SKM-1 treated with dmso at 0.1 percent for 144 hours (cell line): ENCODE data around the gene RPL22.

Experiments
- DNase-seq: peaks from one replicate; lab custom pipeline; 2025; ENCODE audit not compliant: unreplicated experiment; lab: John Stamatoyannopoulos, UW

The RPL22 gene

GRCh38 chr1:6205849-6206519, 6.6 kb upstream of the RPL22 start, which contains the start of gene RNF207:
Gene RNF207 (plus strand): TSS chr1:6206119. CDS start chr1:6206536, 417 bp downstream.
- DNase-seq, result no peak

DNA sequence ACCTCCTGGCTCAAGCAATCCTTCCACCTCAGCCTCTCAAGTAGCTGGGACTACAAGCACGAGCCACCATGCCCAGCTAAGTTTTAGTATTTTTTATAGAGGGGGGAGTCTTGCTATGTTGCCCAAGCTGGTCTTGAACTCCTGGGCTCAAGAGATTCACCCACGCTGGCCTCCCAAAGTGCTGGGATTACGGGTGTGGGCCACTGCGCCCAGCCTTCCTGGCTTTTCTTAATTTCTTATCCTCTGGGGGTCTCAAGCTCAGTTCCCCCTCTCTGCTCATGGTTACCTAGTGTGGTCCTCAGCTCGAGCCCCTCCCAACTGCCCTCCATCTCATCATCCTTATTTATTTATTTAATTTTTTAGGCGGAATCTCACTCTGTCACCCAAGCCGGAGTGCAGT, 2.9 kb upstream of the RPL22 start:
- no peak for DNase-seq

GRCh38 chr1:6200188-6200809, 904 bp upstream of the RPL22 start:
- DNase-seq, result no peak

DNA sequence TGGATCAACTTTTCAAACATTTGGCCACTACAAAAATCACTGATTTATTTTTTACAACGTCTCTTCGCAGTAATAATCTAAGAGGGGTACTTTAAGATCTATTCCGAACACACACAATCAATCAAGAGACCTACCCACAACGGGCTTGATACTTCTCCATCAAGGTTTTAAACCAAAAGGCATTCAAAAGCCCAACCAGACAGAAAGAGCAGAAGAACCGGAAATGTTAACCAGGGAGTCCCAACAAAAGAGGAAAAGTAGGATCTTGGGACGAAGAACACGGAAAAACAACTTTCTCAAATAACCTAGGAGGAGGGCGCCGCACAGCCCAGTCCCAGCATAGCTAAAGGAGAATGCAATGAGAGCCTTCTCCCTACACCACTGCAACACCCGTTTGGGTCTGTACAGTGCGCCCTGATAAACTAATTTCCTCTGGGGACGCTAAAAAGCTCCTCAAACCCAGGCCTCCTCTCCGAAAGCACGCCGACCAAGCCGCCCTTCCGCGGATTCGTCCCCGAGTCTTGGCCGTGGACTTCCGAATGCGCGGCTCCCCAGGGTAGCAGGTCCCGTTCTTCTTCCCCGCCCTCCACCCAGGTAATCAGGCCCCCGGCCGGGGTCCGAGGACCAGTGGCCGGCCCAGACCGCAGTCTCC, 623 bp downstream of the RPL22 start:
- DNase-seq, result no peak

- DNase-seq, result no peak
Measured at GRCh38 chr1:6197746-6198427, 1.5 kb downstream of the RPL22 start.

DNA sequence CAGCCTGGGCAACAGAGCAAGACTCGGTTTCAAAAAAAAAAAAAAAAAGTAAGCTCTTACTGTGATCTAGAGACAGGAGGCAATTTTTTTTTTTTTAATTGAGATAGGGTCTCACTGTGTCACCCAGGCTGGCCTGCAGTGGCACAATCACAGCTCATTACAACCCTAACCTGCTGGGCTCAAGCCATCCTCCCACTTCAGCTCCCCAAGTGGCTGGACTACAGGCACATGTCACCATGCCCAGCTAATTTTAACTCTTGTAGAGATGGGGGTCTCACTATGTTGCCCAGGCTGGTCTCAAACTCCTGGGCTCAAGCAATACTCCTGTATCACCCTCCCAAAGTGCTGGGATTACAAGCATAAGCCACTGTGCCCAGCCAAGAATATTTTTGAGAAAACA, 7.4 kb downstream of the RPL22 start:
- no peak for DNase-seq

- no peak for DNase-seq
Measured at GRCh38 chr1:6188466-6188865, 10.9 kb downstream of the RPL22 start.

DNA sequence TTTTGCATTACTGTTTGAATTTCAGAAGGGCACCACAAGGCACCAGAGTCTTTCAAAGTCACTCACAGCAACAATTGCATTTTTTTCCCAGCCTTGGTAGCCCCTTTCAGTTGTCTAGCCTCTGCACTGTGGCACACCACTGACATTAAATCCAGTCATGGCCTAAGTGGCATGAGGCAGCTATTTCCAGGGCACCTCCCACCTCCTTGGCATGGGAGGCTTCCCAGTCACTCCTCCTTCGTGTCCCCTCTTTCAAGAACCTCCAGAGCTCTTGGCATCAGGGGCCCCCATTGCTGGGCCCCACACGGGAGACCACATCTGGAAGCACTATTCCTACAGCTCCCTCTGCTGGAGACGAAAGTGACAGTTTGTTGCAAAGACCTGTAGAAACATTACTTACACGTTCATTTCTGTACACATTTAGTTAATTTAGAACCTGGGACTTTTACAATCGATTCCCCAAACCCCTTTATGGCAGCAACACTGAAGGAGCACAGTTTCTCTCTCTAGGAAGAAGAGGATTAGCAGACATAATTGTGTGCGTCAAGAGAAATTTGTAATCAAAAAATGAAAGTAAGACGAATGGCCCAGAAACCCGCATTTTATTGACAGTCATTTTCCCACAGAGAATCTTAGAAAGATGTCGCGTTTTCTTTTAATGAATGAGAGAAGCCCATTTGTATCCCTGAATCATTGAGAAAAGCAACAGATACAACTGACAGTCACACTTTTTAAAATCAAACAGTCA, 13.6 kb downstream of the RPL22 start:
- no peak for DNase-seq

DNA sequence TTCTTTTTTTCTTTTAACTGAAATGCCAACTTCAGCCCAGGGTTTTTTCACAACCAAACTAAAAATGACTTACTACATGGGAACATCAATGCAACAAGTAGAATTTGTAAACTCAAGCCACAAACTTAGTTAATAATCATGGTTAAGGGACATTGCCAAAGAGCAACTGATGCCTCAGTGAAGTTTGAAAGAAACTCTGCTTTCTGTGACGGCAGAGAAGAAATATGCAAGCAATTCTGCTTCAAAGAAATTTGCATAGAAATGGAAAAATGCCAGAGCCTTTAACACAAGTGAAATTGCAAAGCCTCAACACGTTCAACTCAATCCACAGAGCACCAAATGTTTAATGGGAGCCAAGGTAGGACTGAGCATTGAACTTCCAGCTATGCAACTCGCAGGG, 14.2 kb downstream of the RPL22 start:
- DNase-seq, result no peak

DNA sequence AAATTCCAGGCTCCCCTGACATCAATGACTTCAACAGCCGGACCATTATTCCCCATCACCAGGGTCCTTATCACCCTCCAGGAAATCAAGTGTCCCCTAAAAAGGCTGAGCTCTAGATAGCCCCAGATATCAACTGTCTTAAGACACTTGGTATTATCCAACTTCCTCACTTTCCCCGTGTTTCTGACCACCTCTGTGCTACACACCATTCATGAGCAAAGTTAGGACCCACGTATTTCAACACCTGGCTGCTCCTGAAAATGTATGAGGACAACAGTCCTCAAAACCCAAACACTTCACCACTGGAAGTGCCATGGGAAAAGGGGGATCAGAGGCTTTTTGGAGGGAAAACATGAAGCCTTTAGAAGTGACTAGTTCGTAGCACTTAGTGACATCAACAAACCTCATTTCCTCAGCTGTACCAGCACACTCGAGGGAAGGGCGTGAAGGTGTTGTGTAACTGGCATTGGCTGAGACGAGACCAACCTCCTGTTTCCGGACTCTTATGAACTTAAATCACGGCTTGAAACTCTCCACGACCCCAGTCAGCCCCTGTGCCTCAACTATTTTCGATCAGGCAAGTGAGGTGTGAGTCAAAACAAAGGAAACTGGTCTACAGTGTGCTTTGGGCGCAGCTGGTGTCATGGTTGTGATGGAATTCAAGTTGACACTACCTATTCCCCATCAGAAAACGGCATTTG, 15.2 kb downstream of the RPL22 start:
- peak; percentile 24 for DNase-seq

- DNase-seq, result no peak
Measured at GRCh38 chr1:6183520-6183989, 15.8 kb downstream of the RPL22 start.

- no peak for DNase-seq
Measured at GRCh38 chr1:6181347-6181770, 18.0 kb downstream of the RPL22 start.

GRCh38 chr1:6180707-6181311, 18.6 kb downstream of the RPL22 start:
- DNase-seq, result no peak

- DNase-seq, result no peak
Measured at GRCh38 chr1:6180268-6180706, 19.1 kb downstream of the RPL22 start, which contains the start of gene CHD5. Gene CHD5 (minus strand): TSS chr1:6180321. CDS start chr1:6180023, 298 bp downstream.

DNA sequence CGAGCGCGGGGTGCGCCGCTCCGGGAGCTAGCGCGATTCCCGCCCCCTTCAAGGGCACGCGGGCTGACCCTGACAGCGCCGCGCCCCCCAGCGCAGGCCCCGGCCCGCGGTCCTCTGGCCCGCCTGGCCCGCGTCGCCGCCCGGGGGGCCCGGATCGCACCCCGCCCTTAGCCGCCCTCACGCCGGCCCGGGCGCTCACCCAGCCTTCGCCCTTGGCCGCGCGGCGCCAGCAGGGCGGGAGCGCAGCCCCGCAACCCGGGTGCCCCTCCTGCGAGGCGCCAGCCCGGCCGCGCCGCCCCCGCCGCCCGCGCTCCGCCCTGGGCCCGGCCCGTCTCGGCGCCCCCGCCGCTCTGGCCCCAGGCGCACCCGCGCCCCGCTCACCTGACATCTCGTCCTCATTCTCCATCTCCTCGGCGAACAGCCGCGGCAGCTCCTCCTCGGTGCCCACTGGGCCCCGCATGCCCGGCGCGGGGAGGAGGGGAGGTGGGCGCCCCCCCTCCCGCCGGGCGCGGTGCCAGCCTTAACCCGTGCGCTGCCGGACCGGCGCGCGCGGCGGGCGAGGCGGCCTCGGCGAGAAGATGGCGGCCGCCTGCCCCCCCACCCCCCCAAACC, 19.7 kb downstream of the RPL22 start:
- no peak for DNase-seq

- no peak for DNase-seq
Measured at GRCh38 chr1:6178751-6179563, 20.4 kb downstream of the RPL22 start.

GRCh38 chr1:6177681-6178380, 21.6 kb downstream of the RPL22 start:
- DNase-seq, result no peak

- no peak for DNase-seq
Measured at GRCh38 chr1:6176779-6177178, 22.6 kb downstream of the RPL22 start.
